H1 (cell line): ENCODE results near the gene SNRPB2.

Source experiments
- BRCA1 ChIP-seq: IDR thresholded peaks from 2 replicates; pipeline ENCODE4 v1.6.1; 2012; ENCODE audit warnings: low read depth, low read length, improper control_type of control experiment
- CTCF ChIP-seq, 3 experiments: IDR thresholded peaks; 1 replicate in 2 of 3; 2 replicates in 1 of 3; pipeline versions ENCODE4 v1.5.1 to v1.6.1; 2011; ENCODE audit warnings: low read length in 3 of 3, mild to moderate bottlenecking in 3 of 3, inconsistent platforms in 2 of 3, low read depth in 1 of 3, moderate library complexity in 1 of 3; ENCODE audit not compliant: insufficient read depth in 1 of 3; ENCODE audit errors: control extremely low read depth in 1 of 3
- EGR1 ChIP-seq: IDR thresholded peaks from 2 replicates; pipeline ENCODE4 v1.6.1; 2011; ENCODE audit warnings: low read depth, low read length, borderline replicate concordance
- SIX5 ChIP-seq: IDR thresholded peaks from 2 replicates; pipeline ENCODE4 v1.6.1; 2011; ENCODE audit warnings: mild to moderate bottlenecking, low read depth, low read length

GRCh38 chr20:16714242-16714641, 15.6 kb upstream of the SNRPB2 start:
- TF ChIP-seq CTCF (IDR thresholded peaks at IDR 0.05; ENCODE audit: control extremely low read depth in 1 of 3, insufficient read depth in 1 of 3, low read depth in 1 of 3, low read length in 3 of 3) = no peak
- TF ChIP-seq BRCA1 = no peak
- TF ChIP-seq EGR1 = no peak
- no peak for TF ChIP-seq SIX5
